ENCODE data around the gene MAPK8. TPM values are rescaled to one million over a fixed set of nuclear protein-coding genes. Genes with fewer than 3 reads are reported as not detected.

Gene MAPK8
- polyA plus RNA-seq, 1 experiment: 75.6 TPM

GRCh38 chr10:48317321-48317990, 11.0 kb downstream of the MAPK8 start:
- no peak for TF ChIP-seq CTCF (IDR thresholded peaks at IDR 0.05; ENCODE audit: low read depth, low read length)
- ChIA-PET CTCF (interaction anchor here (1.1 kb wide), 1 partner anchor 340 kb away, joined by 3 read pairs; no protein-coding TSS in a partner anchor), POLR2A (no interaction called here)
- no peaks in the 10 kb centered on the region for H3K9me3 ChIP-seq (ENCODE audit: control insufficient read depth, insufficient read depth, low read length)
- no peak overlapping the region for H3K4me3 ChIP-seq (ENCODE audit: low read depth, low read length)
- no peak for DNase-seq (ENCODE audit: low read depth, low spot score)
- no peaks in the 10 kb centered on the region for H3K27me3 ChIP-seq (ENCODE audit: control insufficient read depth, insufficient read depth, low read length)
- no peak overlapping the region for H3K27ac ChIP-seq (ENCODE audit: low read depth, low read length)

GRCh38 chr10:48322017-48322416, 15.5 kb downstream of the MAPK8 start:
- POLR2A ChIA-PET: no interaction called here
- H3K27me3 ChIP-seq (ENCODE audit: control insufficient read depth, insufficient read depth, low read length): no peaks in the 10 kb centered on the region
- no peaks in the 10 kb centered on the region for H3K9me3 ChIP-seq (ENCODE audit: control insufficient read depth, insufficient read depth, low read length)
- TF ChIP-seq CTCF (IDR thresholded peaks at IDR 0.05; ENCODE audit: low read depth, low read length): no peak
- CTCF ChIA-PET: interaction anchor here (1.8 kb wide), 1 partner anchor 12 kb away, joined by 5 read pairs; no protein-coding TSS in a partner anchor
- no peak overlapping the region for H3K4me3 ChIP-seq (ENCODE audit: low read depth, low read length)
- no peak for DNase-seq (ENCODE audit: low read depth, low spot score)
- no peak overlapping the region for H3K27ac ChIP-seq (ENCODE audit: low read depth, low read length)

- CTCF ChIA-PET: no interaction called here
- no peak for DNase-seq (ENCODE audit: low read depth, low spot score)
These were observed 18.1 kb downstream of the MAPK8 start for GRCh38 chr10:48324580-48324979.

GRCh38 chr10:48330269-48330668, 23.8 kb downstream of the MAPK8 start:
- no peaks in the 10 kb centered on the region for H3K27me3 ChIP-seq (ENCODE audit: control insufficient read depth, insufficient read depth, low read length)
- no peak for DNase-seq (ENCODE audit: low read depth, low spot score)
- H3K9me3 ChIP-seq (ENCODE audit: control insufficient read depth, insufficient read depth, low read length): peaks cover 12% of the 10 kb centered on the region
- no peak overlapping the region for H3K4me3 ChIP-seq (ENCODE audit: low read depth, low read length)
- TF ChIP-seq CTCF (IDR thresholded peaks at IDR 0.05; ENCODE audit: low read depth, low read length): no peak
- ChIA-PET POLR2A (no interaction called here), CTCF (interaction anchor here (1.5 kb wide), 1 partner anchor 326 kb away, joined by 8 read pairs; no protein-coding TSS in a partner anchor)
- H3K27ac ChIP-seq (ENCODE audit: low read depth, low read length): no peak overlapping the region

More at GRCh38 chr10:48324580-48324979, 18.1 kb downstream of the MAPK8 start:
- no peak for TF ChIP-seq CTCF (IDR thresholded peaks at IDR 0.05; ENCODE audit: low read depth, low read length)
- Histone ChIP-seq H3K27ac (ENCODE audit: low read depth, low read length) (no peak overlapping the region), H3K27me3 (ENCODE audit: control insufficient read depth, insufficient read depth, low read length) (no peaks in the 10 kb centered on the region), H3K4me3 (ENCODE audit: low read depth, low read length) (no peak overlapping the region), H3K9me3 (ENCODE audit: control insufficient read depth, insufficient read depth, low read length) (no peaks in the 10 kb centered on the region)
- POLR2A ChIA-PET: interaction anchor here (0.6 kb wide), 1 partner anchor 1244 kb away, joined by 5 read pairs; no protein-coding TSS in a partner anchor

GRCh38 chr10:48331436-48331835, 25.0 kb downstream of the MAPK8 start:
- H3K9me3 ChIP-seq (ENCODE audit: control insufficient read depth, insufficient read depth, low read length): peaks cover 12% of the 10 kb centered on the region
- H3K4me3 ChIP-seq (ENCODE audit: low read depth, low read length): no peak overlapping the region
- H3K27ac ChIP-seq (ENCODE audit: low read depth, low read length): no peak overlapping the region
- no peaks in the 10 kb centered on the region for H3K27me3 ChIP-seq (ENCODE audit: control insufficient read depth, insufficient read depth, low read length)
- no peak for DNase-seq (ENCODE audit: low read depth, low spot score)
- CTCF ChIA-PET: no interaction called here
- no peak for TF ChIP-seq CTCF (IDR thresholded peaks at IDR 0.05; ENCODE audit: low read depth, low read length)
- POLR2A ChIA-PET: no interaction called here

All from AG04450 (cell line).